ENCODE results near the gene ARHGAP26. TPM values are rescaled to one million over a fixed set of nuclear protein-coding genes. Genes with fewer than 3 reads are reported as not detected.

Gene ARHGAP26
- total and polyA plus RNA-seq, 12 donors, result 7.5 to 45.8 (median 37.2) TPM

DNA sequence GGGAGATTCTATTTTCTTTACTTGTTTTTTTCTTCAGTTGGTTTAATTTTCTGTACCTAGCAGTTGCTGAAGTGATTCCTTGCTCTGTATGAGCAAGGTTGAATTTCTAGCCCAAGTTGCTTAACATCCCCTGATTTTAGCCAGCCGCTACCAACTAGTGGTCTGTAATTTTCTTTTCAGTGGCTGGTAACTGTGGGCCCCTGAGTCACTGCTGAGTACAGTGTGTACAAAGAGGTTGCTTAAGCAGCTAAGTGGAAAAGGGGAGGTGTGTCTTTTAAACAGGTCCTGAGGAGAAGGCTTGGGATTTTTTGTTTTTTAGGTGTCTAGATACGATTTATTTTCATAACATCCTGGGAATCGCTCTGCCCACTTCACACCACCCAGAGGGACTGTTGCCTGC is 378.6 kb downstream of the ARHGAP26 start:
- peaks cover 0 to 47% (median 19%) of the 10 kb centered on the region in 9 donors for H3K4me1 ChIP-seq
- peaks cover 0 to 55% (median 12%) of the 10 kb centered on the region in 9 donors for H3K36me3 ChIP-seq
- no peaks in the 10 kb centered on the region for H3K27me3 ChIP-seq
- no peak for DNase-seq
- intact Hi-C loops (cut with DNase I), result no loop called here
- H3K9me3 ChIP-seq, result no peaks in the 10 kb centered on the region
- no peak overlapping the region for H3K4me3 ChIP-seq
- no peak for ATAC-seq
- no peak overlapping the region for H3K27ac ChIP-seq
- TF ChIP-seq, protein P1, sequence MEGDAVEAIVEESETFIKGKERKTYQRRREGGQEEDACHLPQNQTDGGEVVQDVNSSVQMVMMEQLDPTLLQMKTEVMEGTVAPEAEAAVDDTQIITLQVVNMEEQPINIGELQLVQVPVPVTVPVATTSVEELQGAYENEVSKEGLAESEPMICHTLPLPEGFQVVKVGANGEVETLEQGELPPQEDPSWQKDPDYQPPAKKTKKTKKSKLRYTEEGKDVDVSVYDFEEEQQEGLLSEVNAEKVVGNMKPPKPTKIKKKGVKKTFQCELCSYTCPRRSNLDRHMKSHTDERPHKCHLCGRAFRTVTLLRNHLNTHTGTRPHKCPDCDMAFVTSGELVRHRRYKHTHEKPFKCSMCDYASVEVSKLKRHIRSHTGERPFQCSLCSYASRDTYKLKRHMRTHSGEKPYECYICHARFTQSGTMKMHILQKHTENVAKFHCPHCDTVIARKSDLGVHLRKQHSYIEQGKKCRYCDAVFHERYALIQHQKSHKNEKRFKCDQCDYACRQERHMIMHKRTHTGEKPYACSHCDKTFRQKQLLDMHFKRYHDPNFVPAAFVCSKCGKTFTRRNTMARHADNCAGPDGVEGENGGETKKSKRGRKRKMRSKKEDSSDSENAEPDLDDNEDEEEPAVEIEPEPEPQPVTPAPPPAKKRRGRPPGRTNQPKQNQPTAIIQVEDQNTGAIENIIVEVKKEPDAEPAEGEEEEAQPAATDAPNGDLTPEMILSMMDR (IDR thresholded peaks at IDR 0.05), result no peak
- 92 to 95% methylated on average over 3 of the region's 3 CpGs for WGBS, 2 donors

DNA sequence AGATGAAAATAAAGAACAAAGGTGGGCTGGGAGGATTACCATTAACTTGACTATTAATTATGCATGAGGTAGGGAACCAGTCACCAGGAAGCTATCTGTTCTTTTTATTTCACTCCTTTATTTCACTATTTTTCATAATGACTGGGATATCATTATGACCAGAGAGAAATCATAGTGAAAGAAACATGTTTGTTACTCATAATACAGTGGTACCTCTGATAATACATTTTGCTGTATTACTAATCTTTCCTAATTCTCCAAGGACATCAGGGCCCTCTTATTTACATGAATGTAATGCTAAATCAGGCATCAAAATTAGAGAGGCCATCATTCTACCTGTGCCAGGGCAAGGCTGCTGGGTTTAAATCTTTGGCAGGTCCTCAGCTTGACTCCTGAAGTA is 379.6 kb downstream of the ARHGAP26 start:
- DNase-seq (no peak), ATAC-seq (no peak)
- Histone ChIP-seq H3K27me3 (no peaks in the 10 kb centered on the region), H3K27ac (no peak overlapping the region), H3K9me3 (no peaks in the 10 kb centered on the region), H3K36me3 (peaks cover 0 to 55% (median 12%) of the 10 kb centered on the region in 9 donors), H3K4me3 (no peak overlapping the region), H3K4me1 (peaks cover 2 to 48% (median 28%) of the 10 kb centered on the region in 9 donors)
- TF ChIP-seq, protein P1 (IDR thresholded peaks at IDR 0.05), result no peak
- intact Hi-C loops (cut with DNase I), result no loop called here

DNA sequence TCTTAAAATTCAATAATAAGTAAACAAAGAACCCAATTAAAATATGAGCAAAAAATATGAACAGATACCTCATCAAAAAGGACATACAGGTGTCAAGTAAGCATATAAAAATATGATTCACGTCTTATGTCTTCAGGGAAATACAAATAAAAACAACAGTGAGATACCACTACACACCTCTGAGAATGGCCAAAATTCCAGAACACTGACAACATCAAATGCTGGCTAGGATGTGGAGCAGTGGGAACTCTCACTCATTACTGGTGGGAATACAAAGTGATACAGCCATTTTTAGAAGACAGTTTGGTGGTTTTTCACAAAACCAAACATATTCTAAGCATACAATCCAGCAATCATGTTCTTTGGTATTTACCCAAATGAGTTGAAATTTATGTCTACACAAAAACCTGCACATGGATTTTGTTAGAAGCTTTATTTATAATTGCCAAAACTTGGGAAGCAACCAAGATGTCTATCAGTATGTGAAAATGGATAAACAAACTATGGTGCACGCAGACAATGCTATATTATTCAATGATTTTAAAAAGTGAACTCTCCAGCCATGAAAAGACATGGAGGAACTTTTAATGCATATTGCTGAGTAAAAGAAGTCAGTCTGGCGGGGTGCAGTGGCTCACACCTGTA is 381.0 kb downstream of the ARHGAP26 start:
- no peak overlapping the region for H3K27ac ChIP-seq
- intact Hi-C loops (cut with DNase I), result no loop called here
- TF ChIP-seq, protein P1 (IDR thresholded peaks at IDR 0.05), result no peak
- no peaks in the 10 kb centered on the region for H3K9me3 ChIP-seq
- H3K36me3 ChIP-seq, result peaks cover 0 to 55% (median 12%) of the 10 kb centered on the region in 9 donors
- H3K27me3 ChIP-seq, result no peaks in the 10 kb centered on the region
- DNase-seq (no peak), ATAC-seq (no peak)
- 90 to 93% methylated on average over 3 of the region's 3 CpGs for WGBS, 2 donors
- H3K4me1 ChIP-seq, result peaks cover 7 to 48% (median 34%) of the 10 kb centered on the region in 9 donors
- no peak overlapping the region for H3K4me3 ChIP-seq

DNA sequence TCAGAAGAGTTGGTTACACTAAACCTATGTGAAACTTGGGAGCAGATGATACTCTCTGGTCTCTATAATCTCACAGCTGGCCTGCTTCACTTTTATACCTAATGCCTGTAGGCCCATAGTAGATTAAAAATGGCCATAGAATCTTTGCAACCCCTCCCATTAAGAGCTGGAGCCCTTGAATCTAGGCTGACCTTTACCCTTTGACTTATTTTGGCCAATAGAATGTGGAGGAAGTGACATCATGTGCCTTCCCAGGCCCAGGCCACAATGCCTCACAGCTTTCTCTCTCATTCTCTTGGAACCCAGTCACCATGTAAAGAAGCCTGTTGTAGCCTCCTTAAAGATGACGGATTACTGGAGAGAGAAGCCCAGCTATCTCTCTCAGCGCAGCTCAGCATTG is 382.3 kb downstream of the ARHGAP26 start:
- Histone ChIP-seq H3K36me3 (peaks cover 0 to 47% (median 12%) of the 10 kb centered on the region in 9 donors), H3K27ac (peak overlapping the region in 3 of 10 donors; percentile 6 to 45 (median 31)), H3K4me3 (no peak overlapping the region), H3K9me3 (no peaks in the 10 kb centered on the region), H3K27me3 (no peaks in the 10 kb centered on the region), H3K4me1 (peaks cover 7 to 48% (median 37%) of the 10 kb centered on the region in 9 donors)
- TF ChIP-seq, protein P1 (IDR thresholded peaks at IDR 0.05), result no peak
- ATAC-seq (no peak), DNase-seq (no peak)
- intact Hi-C loops (cut with DNase I), result no loop called here
- WGBS, 2 donors, result 98 to 99% methylated on average over 2 of the region's 2 CpGs

Measured in heart right ventricle (tissue), 16 donors.